Activated naive CD4-positive, alpha-beta T cell treated with anti-CD3 and anti-CD28 coated beads, Interleukin-2, amount 50 U/mL, for 72 hours (primary cell): ENCODE measurements around the gene GTSE1. TPM values are rescaled to one million over a fixed set of nuclear protein-coding genes. Genes with fewer than 3 reads are reported as not detected.
"Not testable (repeated sequence)": the region's sequence is repeated elsewhere in the genome, so short reads cannot be mapped to it uniquely, and the experiment has no call there.

Experiments
- ATAC-seq, 2 donors: fragments of 150-1000 bp; cut with Tn5 transposase; 2 replicates each; pipeline ENCODE4 v1.10.0; 2021; ENCODE audit warnings: mild to moderate bottlenecking in 2 of 2, moderate library complexity in 2 of 2
- DNase-seq, 2 donors: peaks; one replicate each; pipeline ENCODE4 v3.0.0; 2021 to 2022; ENCODE audit warnings: low spot score in 2 of 2
- H3K27ac Mint-ChIP-seq, 2 donors: one replicate each; pipeline ENCODE4 v1.8.0; 2022; ENCODE audit warnings: mild to moderate bottlenecking in 2 of 2, mixed read lengths in 2 of 2
- H3K36me3 Mint-ChIP-seq, 2 donors: one replicate each; pipeline ENCODE4 v1.8.0; 2022; ENCODE audit warnings: mixed read lengths in 2 of 2
- H3K9me3 Mint-ChIP-seq, 2 donors: one replicate each; pipeline ENCODE4 v1.8.0; 2022; ENCODE audit warnings: mixed read lengths in 2 of 2
- total RNA-seq, 2 donors: library from RNA; stranded (reverse); gene quantifications; one replicate each; pipeline ENCODE4 v1.2.3, GENCODE V29; 2022

Gene GTSE1
- total RNA-seq, 2 donors from 2014 or later: 53.1 to 56.1 TPM

DNA sequence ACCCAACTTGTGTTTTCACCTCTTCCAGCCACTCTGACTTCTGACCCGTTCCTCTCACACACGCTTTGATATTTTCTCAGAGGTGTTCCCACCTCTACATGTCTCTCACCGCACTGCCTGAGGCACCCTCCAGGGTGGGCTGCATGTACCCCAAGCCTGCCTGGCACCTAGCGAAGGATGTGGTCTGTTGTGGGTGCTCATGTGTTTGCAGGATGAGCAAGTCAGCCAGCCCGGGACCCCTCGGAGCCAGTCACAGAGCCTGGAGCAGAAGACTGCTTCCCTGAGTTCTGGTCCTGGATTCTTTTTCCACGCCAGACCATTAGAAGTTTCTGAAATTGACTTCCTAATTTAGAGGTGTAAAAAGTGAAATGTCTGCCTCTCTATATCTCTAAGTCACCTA, 3.8 kb downstream of the GTSE1 start:
- DNase-seq (no peak), ATAC-seq (no peak)
- Mint-ChIP-seq H3K9me3 (no peaks in the 10 kb centered on the region), H3K27ac (peak overlapping the region in 1 of 2 donors; percentile 45), H3K36me3 (peaks cover 37 to 38% of the 10 kb centered on the region in 2 donors)

GRCh38 chr22:46303347-46303965, 6.8 kb downstream of the GTSE1 start:
- Mint-ChIP-seq H3K36me3 (peaks cover 25 to 26% of the 10 kb centered on the region in 2 donors), H3K9me3 (no peaks in the 10 kb centered on the region), H3K27ac (peak overlapping the region in 1 of 2 donors; percentile 5)
- no peak for ATAC-seq
- DNase-seq: no peak

- H3K27ac Mint-ChIP-seq: peak overlapping the region in 1 of 2 donors; percentile 52
- DNase-seq (no peak), ATAC-seq (no peak)
- H3K9me3 Mint-ChIP-seq: no peaks in the 10 kb centered on the region
- H3K36me3 Mint-ChIP-seq: peaks cover 4 to 17% of the 10 kb centered on the region in 2 donors
Measured at GRCh38 chr22:46308283-46308988, 11.8 kb downstream of the GTSE1 start.

DNA sequence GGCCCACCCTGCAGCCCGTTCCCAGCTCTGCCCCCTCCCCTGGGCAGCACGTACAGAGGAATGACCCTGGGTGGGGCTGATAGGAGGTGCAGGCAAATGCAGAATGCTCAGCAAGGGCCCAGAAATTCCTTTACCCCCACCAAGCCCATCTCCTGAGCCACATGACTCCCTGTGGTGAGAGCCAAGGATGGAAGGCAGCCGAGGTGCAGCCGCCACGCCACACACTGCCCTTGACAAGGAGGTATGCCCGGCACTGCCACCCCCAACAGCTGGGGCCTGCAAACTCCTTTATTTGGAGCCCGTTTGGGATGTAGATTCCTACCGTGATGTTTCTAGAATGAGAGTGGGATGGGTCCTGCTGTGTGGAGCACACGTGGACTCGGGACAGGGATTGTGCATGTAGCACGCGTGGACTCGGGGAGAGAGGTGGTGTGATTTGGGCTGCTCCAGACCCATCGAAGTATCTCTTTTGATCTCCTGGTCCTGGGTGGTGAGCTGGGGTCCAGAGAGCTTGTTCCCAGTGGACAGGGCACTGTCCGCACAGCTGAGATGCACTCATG, 12.9 kb downstream of the GTSE1 start:
- no peaks in the 10 kb centered on the region for H3K9me3 Mint-ChIP-seq
- H3K36me3 Mint-ChIP-seq: peaks cover 4 to 17% of the 10 kb centered on the region in 2 donors
- DNase-seq (no peak), ATAC-seq (no peak)
- no peak overlapping the region for H3K27ac Mint-ChIP-seq

DNA sequence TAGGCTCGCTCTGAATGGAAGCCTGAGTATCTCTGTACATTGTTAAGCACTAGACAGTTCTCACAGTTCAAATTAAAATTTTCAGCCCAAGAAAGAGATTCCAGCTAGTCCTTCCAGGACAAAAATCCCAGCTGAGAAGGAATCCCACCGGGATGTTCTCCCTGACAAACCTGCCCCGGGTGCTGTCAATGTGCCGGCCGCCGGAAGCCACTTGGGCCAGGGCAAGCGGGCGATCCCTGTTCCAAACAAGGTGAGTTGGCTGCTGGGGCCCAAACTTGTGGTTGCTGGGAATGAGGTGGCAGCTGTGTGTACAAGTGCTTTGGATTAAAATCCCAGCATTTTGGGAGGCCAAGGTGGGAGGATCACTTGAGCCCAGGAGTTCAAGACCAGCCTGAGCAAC, 15.4 kb downstream of the GTSE1 start:
- no peak for DNase-seq
- Mint-ChIP-seq H3K36me3 (peaks cover 4 to 17% of the 10 kb centered on the region in 2 donors), H3K27ac (no peak overlapping the region), H3K9me3 (no peaks in the 10 kb centered on the region)
- ATAC-seq: no peak

- peaks cover 4 to 22% of the 10 kb centered on the region in 2 donors for H3K36me3 Mint-ChIP-seq
- not testable (repeated sequence) for H3K27ac Mint-ChIP-seq, ATAC-seq, DNase-seq, H3K9me3 Mint-ChIP-seq
Measured at GRCh38 chr22:46312848-46313247, 16.2 kb downstream of the GTSE1 start.

- Mint-ChIP-seq H3K36me3 (peaks cover 0 to 35% of the 10 kb centered on the region in 2 donors), H3K9me3 (no peaks in the 10 kb centered on the region), H3K27ac (no peak overlapping the region)
- ATAC-seq (no peak), DNase-seq (no peak)
Measured at GRCh38 chr22:46315976-46316375, 19.3 kb downstream of the GTSE1 start.

DNA sequence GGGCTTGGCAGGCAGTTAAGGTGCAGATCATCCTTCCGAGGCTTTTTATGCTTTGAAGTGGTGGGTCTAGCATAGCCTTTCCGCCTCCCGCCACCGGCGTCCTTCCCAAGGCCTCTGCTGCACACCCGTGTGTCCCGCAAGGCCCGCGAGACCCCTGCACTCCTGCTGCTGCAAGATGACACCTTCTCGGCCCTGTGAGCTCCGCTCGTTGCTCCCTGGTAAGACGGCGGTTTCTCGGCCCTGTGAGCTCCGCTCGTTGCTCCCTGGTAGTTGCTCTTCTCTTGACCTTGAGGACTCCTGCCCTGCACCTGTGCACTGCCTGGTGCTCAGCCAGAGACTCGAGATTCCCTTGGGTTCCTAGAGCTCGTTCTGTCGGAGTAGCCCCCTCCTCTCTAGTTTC, 21.0 kb downstream of the GTSE1 start:
- no peaks in the 10 kb centered on the region for H3K9me3 Mint-ChIP-seq
- H3K27ac Mint-ChIP-seq: no peak overlapping the region
- H3K36me3 Mint-ChIP-seq: peaks cover 0 to 38% of the 10 kb centered on the region in 2 donors
- no peak for DNase-seq
- no peak for ATAC-seq

GRCh38 chr22:46318576-46318975, 21.9 kb downstream of the GTSE1 start:
- Mint-ChIP-seq H3K27ac (peak overlapping the region in 1 of 2 donors; percentile 45), H3K9me3 (no peaks in the 10 kb centered on the region)
- no peak for ATAC-seq

DNA sequence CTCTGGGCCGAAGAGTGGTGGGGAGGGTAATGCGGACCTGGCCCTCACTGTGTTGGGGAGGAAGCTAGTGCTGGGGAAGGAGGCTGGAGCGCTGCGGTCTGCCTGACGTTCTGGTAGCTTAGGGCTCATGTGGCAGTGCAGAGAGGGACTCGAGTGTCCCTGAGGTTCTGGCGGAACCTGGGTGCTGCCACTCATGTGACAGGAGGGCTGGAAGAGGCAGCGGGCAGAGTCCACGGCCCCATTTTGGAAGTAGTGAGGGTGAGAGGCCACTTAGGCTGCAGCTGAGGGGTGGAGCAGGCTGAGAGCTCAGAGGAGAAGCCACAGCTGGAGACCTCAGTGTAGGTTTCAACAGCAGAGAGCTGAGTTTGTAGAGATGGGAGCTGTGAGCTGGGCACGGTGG, 22.6 kb downstream of the GTSE1 start:
- ATAC-seq: peak in 1 of 2 donors; percentile 9
- peaks cover 0 to 45% of the 10 kb centered on the region in 2 donors for H3K36me3 Mint-ChIP-seq

More at GRCh38 chr22:46318576-46318975, 21.9 kb downstream of the GTSE1 start:
- no peak for DNase-seq
- peaks cover 0 to 45% of the 10 kb centered on the region in 2 donors for H3K36me3 Mint-ChIP-seq

GRCh38 chr22:46320166-46320710, 23.6 kb downstream of the GTSE1 start:
- no peak for ATAC-seq
- no peak for DNase-seq
- Mint-ChIP-seq H3K9me3 (no peaks in the 10 kb centered on the region), H3K36me3 (peaks cover 0 to 45% of the 10 kb centered on the region in 2 donors), H3K27ac (no peak overlapping the region)

More for the DNA sequence above, 22.6 kb downstream of the GTSE1 start:
- Mint-ChIP-seq H3K9me3 (no peaks in the 10 kb centered on the region), H3K27ac (no peak overlapping the region)
- DNase-seq: no peak

DNA sequence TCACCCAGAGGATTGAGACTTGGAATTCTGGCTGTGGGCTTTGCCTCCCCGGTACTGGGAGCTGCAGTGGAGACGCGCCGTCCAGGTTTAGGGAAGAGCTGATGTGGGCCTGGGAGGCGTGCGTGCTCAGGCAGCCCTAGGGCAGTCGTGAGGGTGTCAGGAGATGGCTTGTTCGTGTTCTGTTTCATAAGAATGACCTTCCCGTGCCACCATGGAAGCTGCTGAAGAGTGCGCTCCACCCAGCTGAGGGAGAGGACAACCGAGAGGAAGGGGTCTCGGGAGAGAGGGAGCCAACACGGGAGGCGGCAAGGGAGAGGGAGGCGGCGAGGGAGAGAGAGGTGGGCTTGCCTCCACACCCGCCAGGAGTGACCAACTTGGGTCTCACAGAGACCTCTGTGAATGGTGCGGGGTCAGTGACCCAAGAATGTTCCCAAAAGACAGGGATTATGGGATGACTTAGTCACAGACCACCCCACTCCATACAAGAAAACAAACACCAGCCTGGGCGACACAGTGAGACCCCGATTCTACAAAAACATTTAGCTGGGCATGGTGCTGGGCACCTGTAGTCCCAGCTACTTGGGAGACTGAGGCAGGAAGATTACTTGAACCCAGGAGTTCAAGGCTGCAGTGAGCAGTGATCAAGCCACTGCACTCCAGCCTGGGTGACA, 24.2 kb downstream of the GTSE1 start:
- Mint-ChIP-seq H3K27ac (no peak overlapping the region), H3K9me3 (no peaks in the 10 kb centered on the region), H3K36me3 (peaks cover 0 to 45% of the 10 kb centered on the region in 2 donors)

DNA sequence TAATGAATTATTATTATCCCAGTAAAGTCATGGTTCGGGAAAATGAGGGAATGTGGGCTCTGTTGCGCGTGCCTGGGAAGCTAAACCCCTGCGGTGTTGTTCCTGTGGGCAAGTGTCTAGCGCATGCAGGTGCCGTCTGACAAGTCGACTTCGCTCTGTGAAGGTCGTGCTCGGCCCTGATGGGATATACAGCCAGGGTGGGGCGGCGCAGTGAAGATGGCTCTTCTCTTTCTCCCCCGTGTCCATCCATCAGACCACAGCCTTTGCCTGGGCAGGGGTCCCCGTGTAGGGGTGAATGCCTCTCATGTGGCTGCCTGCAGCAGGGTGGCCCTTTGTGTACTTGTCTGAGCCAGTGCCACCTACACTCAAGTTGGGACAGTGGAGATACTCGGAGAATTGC, 26.0 kb downstream of the GTSE1 start:
- Mint-ChIP-seq H3K9me3 (no peaks in the 10 kb centered on the region), H3K36me3 (peaks cover 0 to 48% of the 10 kb centered on the region in 2 donors), H3K27ac (no peak overlapping the region)
- ATAC-seq (no peak), DNase-seq (no peak)

More for the DNA sequence above, 24.2 kb downstream of the GTSE1 start:
- DNase-seq (no peak), ATAC-seq (no peak)

DNA sequence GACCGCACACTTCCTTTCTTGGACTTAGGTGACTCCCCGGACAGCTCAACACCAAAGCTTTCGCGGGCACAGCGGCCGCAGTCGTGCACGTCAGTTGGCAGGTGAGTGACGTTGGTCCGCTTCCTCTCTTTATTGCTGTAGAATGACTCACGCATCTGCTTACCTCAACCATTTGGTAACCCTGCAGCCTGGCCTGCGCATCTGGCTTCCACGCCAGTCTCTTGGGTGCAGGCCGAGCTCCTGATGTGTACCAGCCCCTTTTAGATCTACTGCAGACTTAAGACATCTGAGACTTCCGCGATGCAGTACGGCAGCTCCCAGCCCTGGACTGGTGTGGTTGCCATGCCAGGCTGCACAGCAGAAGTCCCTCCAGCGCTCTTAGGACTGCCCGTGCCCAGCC, 26.5 kb downstream of the GTSE1 start:
- ATAC-seq: no peak
- DNase-seq: no peak
- Mint-ChIP-seq H3K36me3 (peaks cover 0 to 43% of the 10 kb centered on the region in 2 donors), H3K9me3 (no peaks in the 10 kb centered on the region), H3K27ac (no peak overlapping the region)

- no peak for DNase-seq
- no peak overlapping the region for H3K27ac Mint-ChIP-seq
- peaks cover 0 to 19% of the 10 kb centered on the region in 2 donors for H3K36me3 Mint-ChIP-seq
- no peak for ATAC-seq
- H3K9me3 Mint-ChIP-seq: no peaks in the 10 kb centered on the region
Measured at GRCh38 chr22:46326066-46326680, 29.5 kb downstream of the GTSE1 start.

- H3K36me3 Mint-ChIP-seq: peaks cover 0 to 13% of the 10 kb centered on the region in 2 donors
- no peak overlapping the region for H3K27ac Mint-ChIP-seq
- DNase-seq: no peak
- no peak for ATAC-seq
- H3K9me3 Mint-ChIP-seq: no peaks in the 10 kb centered on the region
Measured at GRCh38 chr22:46327691-46328465, 31.2 kb downstream of the GTSE1 start.
